Activated T-helper 17 cell treated with anti-CD3 and anti-CD28 coated beads, Interleukin-2, amount 50 U/mL, for 72 hours (primary cell): Measurements from ENCODE around the gene RWDD1. TPM values are rescaled to one million over a fixed set of nuclear protein-coding genes. Genes with fewer than 3 reads are reported as not detected.

Source experiments
- ATAC-seq: fragments of 150-1000 bp; cut with Tn5 transposase; replicated peaks from 2 replicates; pipeline ENCODE4 v1.10.0; 2021; ENCODE audit warnings: mild to moderate bottlenecking, moderate library complexity
- H3K27ac Mint-ChIP-seq: one replicate; pipeline ENCODE4 v1.8.0; 2022; ENCODE audit warnings: mixed read lengths
- H3K27me3 Mint-ChIP-seq: one replicate; pipeline ENCODE4 v1.8.0; 2022; ENCODE audit warnings: mixed read lengths
- H3K36me3 Mint-ChIP-seq: one replicate; pipeline ENCODE4 v1.8.0; 2022; ENCODE audit warnings: low read depth, mild to moderate bottlenecking, mixed read lengths
- H3K4me1 Mint-ChIP-seq: one replicate; pipeline ENCODE4 v1.8.0; 2022; ENCODE audit warnings: mixed read lengths
- H3K4me3 Mint-ChIP-seq: one replicate; pipeline ENCODE4 v1.8.0; 2022; ENCODE audit warnings: mild to moderate bottlenecking, mixed read lengths
- H3K9me3 Mint-ChIP-seq: one replicate; pipeline ENCODE4 v1.8.0; 2022; ENCODE audit warnings: mixed read lengths
- total RNA-seq, 2 donors: library from RNA; stranded (reverse); gene quantifications; one replicate each; pipeline ENCODE4 v1.2.3, GENCODE V29; 2022

RWDD1 gene
- total RNA-seq, 2 donors from 2014 or later = 24.4 to 44.6 TPM

DNA sequence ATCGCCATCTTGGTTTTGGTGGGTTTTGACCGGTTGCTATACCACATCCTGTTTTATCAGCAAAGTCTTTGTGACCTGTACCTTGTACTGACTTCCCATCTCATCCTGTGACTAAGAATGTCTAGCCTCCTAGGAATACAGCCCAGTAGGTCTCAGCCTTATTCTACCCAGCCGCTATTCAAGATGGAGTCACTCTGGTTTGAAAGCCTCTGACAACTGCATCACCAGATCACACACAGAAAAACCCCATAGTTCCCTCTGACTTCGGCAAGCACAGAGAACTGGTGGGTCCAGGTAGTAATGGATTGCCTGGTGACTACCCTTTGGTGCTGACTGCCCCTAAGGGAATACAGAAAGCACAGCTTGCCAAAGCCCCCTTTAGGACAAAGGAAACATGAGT is 34.6 kb downstream of the RWDD1 start:
- Mint-ChIP-seq H3K9me3 (peaks cover 9% of the 10 kb centered on the region), H3K4me1 (no peaks in the 10 kb centered on the region), H3K36me3 (peaks cover 6% of the 10 kb centered on the region), H3K4me3 (no peak overlapping the region), H3K27ac (no peak overlapping the region), H3K27me3 (no peaks in the 10 kb centered on the region)
- ATAC-seq = no peak

- Mint-ChIP-seq H3K27me3 (no peaks in the 10 kb centered on the region), H3K4me1 (peaks cover 3% of the 10 kb centered on the region), H3K9me3 (no peaks in the 10 kb centered on the region), H3K36me3 (no peaks in the 10 kb centered on the region), H3K4me3 (no peak overlapping the region), H3K27ac (no peak overlapping the region)
- no peak for ATAC-seq
Measured at GRCh38 chr6:116611056-116611455, 39.8 kb downstream of the RWDD1 start.

DNA sequence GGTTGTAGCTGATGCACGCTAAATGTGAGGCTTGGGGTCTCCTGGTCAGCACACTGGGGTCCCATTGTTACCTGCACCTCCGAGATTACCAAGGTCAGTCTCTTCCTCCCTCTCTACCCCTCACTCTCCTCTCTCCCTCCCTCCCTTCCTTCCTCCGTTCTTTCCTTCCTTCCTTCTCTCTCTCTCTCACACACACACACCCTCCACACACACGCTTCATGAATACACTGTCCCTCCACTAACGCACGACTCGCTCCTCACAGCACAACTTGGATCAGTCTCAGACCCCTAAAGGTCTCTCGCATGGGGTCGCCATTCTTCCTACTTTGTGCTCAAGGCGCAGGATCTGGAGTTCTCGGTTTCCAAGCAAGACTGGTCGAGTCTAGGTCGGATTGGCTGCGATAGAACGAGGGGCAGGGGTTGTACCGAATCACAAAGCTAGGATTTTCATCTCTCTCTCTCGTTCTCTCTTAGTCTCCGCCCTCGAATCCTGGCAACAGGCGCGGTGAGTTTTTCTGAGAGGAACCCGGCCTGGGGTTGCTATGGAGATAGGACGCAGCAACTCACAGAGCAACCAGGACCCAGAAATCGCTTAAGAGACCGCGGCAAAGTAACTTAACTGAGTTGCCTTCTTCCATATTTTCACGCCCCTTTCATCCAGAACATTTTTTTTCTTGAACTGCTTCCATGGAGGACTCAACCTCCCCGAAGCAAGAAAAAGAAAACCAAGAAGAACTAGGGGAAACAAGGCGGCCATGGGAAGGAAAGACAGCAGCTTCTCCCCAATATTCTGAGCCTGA is 44.8 kb downstream of the RWDD1 start, which contains the start of gene RSPH4A:
Gene RSPH4A (plus strand): TSS at position 543 of the 800 bp plus-strand sequence. CDS start 145 bp downstream, at position 688.
- Mint-ChIP-seq H3K9me3 (no peaks in the 10 kb centered on the region), H3K27me3 (no peaks in the 10 kb centered on the region), H3K4me1 (peaks cover 12% of the 10 kb centered on the region), H3K4me3 (peak within 1 kb of the TSS; percentile 89), H3K36me3 (no peaks in the 10 kb centered on the region), H3K27ac (peak within 1 kb of the TSS; percentile 61)
- peak; percentile 97 for ATAC-seq

- Mint-ChIP-seq H3K9me3 (no peaks in the 10 kb centered on the region), H3K36me3 (no peaks in the 10 kb centered on the region), H3K4me3 (peak overlapping the region; percentile 89), H3K27ac (peak overlapping the region; percentile 61), H3K4me1 (peaks cover 12% of the 10 kb centered on the region), H3K27me3 (no peaks in the 10 kb centered on the region)
- ATAC-seq = peak; percentile 43
Measured at GRCh38 chr6:116616737-116617053, 45.4 kb downstream of the RWDD1 start.

DNA sequence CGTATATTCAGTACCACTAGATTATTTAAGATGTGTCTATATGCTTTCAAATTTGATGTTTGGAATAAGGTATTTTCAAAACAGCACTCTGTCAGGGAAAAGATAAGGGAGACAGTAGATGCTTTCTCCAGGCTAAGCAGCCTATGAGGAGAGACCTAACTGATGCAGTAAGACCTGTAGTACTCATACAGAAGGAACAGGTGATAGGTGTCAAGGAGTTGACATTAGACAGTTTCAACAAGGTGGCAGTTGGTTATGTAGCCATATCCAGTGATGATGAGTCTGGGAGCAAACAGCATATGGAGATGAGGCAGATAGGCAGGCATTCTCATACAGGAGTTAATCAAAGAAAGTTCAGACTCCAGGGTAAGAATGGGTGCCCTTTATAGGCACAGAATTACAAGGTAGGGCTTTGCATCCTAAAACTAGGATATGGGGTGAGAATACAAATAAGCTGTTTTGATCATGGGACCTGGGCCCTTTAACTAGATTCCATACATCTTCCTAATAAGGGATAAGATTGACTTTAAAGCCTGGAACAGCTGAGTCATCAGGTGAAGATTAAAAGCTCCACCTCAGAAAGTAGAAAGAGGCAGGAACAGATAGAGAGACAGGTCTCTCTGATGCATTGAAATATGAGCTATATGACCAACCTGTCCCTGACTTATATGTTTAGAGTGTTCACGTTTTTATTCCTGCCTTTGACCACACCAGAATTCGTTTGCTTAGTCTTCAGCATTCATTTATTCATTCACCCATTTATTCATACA is 52.9 kb downstream of the RWDD1 start:
- Mint-ChIP-seq H3K4me3 (no peak overlapping the region), H3K27ac (no peak overlapping the region), H3K9me3 (no peaks in the 10 kb centered on the region), H3K4me1 (no peaks in the 10 kb centered on the region), H3K36me3 (no peaks in the 10 kb centered on the region), H3K27me3 (no peaks in the 10 kb centered on the region)
- ATAC-seq = no peak

- Mint-ChIP-seq H3K27me3 (no peaks in the 10 kb centered on the region), H3K27ac (no peak overlapping the region), H3K9me3 (no peaks in the 10 kb centered on the region), H3K36me3 (no peaks in the 10 kb centered on the region), H3K4me1 (no peaks in the 10 kb centered on the region), H3K4me3 (no peak overlapping the region)
- no peak for ATAC-seq
Measured at GRCh38 chr6:116625872-116626271, 54.6 kb downstream of the RWDD1 start.

DNA sequence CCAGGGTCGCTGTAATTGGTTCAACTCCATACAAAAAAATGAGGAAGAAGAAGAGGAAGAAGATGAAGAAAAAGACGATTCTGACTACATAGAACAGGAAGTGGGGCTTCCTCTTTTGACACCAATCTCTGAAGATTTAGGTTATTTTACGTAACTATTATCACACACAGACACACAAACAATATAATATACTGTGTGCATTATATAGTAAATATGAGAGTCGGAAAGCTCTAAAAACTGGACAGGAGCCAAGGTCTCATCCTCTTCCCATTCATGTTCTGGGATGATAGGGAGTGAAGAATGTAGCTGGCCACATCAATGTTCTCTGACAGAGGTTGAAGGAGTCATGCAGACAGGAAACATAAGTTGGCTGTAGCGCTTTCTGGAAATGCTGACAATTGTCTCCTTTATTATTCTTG is 58.3 kb downstream of the RWDD1 start:
- H3K4me3 Mint-ChIP-seq = no peak overlapping the region
- H3K9me3 Mint-ChIP-seq = no peaks in the 10 kb centered on the region
- H3K36me3 Mint-ChIP-seq = peaks cover 27% of the 10 kb centered on the region
- H3K27me3 Mint-ChIP-seq = no peaks in the 10 kb centered on the region
- H3K4me1 Mint-ChIP-seq = no peaks in the 10 kb centered on the region
- no peak overlapping the region for H3K27ac Mint-ChIP-seq
- no peak for ATAC-seq

GRCh38 chr6:116631379-116631990 is 60.2 kb downstream of the RWDD1 start:
- H3K4me1 Mint-ChIP-seq = no peaks in the 10 kb centered on the region
- peaks cover 45% of the 10 kb centered on the region for H3K36me3 Mint-ChIP-seq
- H3K9me3 Mint-ChIP-seq = no peaks in the 10 kb centered on the region

GRCh38 chr6:116633685-116634084 is 62.4 kb downstream of the RWDD1 start:
- Mint-ChIP-seq H3K27ac (peak overlapping the region; percentile 59), H3K27me3 (no peaks in the 10 kb centered on the region), H3K36me3 (peaks cover 63% of the 10 kb centered on the region), H3K4me3 (no peak overlapping the region), H3K9me3 (no peaks in the 10 kb centered on the region), H3K4me1 (no peaks in the 10 kb centered on the region)
- ATAC-seq = no peak

More at GRCh38 chr6:116631379-116631990, 60.2 kb downstream of the RWDD1 start:
- ATAC-seq = no peak
- H3K4me3 Mint-ChIP-seq = no peak overlapping the region
- no peaks in the 10 kb centered on the region for H3K27me3 Mint-ChIP-seq
- H3K27ac Mint-ChIP-seq = no peak overlapping the region

Other genes with a start within 250 kb of the RWDD1 start
- 10 to 100 TPM; 26.0 to 28.9 TPM for gene DSE, start 200.6 kb upstream of the RWDD1 start, total RNA-seq
- gene CALHM6, start 110.1 kb upstream of the RWDD1 start, total RNA-seq = 10 to 100 TPM in 1 of 2 donors, 1 to 10 TPM in 1; 7.5 to 18.9 TPM
- gene CALHM5, start 59.9 kb upstream of the RWDD1 start, total RNA-seq = not detected
- not detected for gene TRAPPC3L, start 25.8 kb upstream of the RWDD1 start, total RNA-seq
- gene CALHM4, start 17.8 kb upstream of the RWDD1 start, total RNA-seq = not detected
- under 1 TPM in 1 of 2 donors, not detected in 1; 0.28 TPM for gene RSPH4A, start 45.0 kb downstream of the RWDD1 start, total RNA-seq
- 10 to 100 TPM; 16.3 to 21.6 TPM for gene ZUP1, start 97.3 kb downstream of the RWDD1 start, total RNA-seq
- gene KPNA5, start 109.7 kb downstream of the RWDD1 start, total RNA-seq = 1 to 10 TPM; 7.9 to 8.7 TPM
- not detected for gene FAM162B, start 194.2 kb downstream of the RWDD1 start, total RNA-seq